Measurements from ENCODE around the gene AQP9.
"Not testable (repeated sequence)": the region's sequence is repeated elsewhere in the genome, so short reads cannot be mapped to it uniquely, and the experiment has no call there.

AQP9 gene, protein sequence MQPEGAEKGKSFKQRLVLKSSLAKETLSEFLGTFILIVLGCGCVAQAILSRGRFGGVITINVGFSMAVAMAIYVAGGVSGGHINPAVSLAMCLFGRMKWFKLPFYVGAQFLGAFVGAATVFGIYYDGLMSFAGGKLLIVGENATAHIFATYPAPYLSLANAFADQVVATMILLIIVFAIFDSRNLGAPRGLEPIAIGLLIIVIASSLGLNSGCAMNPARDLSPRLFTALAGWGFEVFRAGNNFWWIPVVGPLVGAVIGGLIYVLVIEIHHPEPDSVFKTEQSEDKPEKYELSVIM

DNA sequence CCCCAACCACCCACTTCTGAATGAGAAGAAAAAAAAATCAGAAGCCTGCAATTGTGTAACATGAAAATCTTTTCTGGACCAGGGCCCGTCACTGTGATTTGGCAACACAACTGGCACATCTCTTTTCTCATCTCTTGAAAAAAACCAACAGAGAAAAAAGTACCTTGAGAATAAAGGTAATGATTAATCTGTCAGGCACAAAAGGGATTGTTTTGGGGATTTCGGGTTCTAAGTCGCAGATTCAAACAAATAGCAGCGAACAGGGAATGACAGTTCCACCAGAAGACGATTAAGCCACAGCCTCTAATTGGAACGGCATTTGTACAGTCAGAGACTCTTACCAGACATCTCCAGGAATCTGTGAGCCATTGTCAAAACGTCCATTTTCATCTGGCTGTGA lies at the start of gene AQP9:
Gene AQP9, plus strand, starts transcription at position 276 of the 400 bp plus-strand sequence. CDS start 185 bp downstream, outside the sequence.
- DNase-seq (ENCODE audit: low spot score) = no peak

DNA sequence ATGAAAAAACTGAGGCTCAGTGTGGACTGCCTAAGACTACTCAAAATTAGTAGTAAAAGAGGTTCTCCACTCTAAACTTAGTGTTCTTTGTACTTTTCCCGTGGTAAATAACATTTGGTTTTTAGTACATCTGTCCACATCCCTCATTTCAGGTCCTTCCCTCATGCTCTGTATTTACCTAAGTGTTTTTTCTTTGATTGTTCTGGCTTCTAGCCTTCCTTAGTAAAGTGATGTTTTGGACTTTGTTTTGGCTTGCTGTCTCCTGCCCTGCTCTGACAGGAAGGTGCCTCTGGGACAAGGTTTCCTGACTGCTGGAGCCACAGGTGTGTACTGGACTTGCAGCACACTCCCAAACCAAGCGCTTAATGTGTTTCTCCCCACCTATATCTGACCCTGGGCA lies 42.8 kb upstream of the AQP9 start:
- DNase-seq (ENCODE audit: low spot score) = no peak

GRCh38 chr15:58096529-58097084 lies 41.6 kb upstream of the AQP9 start:
- no peak for DNase-seq (ENCODE audit: low spot score)

DNA sequence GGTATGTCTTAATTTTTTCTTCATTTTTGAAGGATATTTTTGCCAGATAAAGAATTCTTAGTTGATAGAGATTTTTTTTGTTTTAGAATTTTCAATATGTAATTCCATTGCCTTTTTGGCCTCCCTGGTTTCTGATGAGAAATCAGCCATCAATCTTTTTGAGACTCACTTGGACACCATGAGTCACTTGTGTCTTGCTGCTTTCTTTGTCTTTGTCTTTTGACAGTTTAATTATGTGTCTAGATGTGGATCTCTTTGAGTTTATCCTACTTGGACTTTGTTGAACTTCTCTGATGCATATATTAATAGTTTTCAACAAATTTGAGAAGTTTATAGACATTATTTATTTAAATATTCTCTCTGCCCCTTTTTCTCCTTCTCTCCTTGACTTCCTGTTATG lies 34.7 kb upstream of the AQP9 start:
- DNase-seq (ENCODE audit: low spot score) = no peak

- no peak for DNase-seq (ENCODE audit: low spot score)
These were observed 30.1 kb upstream of the AQP9 start for GRCh38 chr15:58108117-58108516.

GRCh38 chr15:58109419-58109818 lies 28.8 kb upstream of the AQP9 start:
- no peak for DNase-seq (ENCODE audit: low spot score)

GRCh38 chr15:58110999-58111717 lies 27.0 kb upstream of the AQP9 start:
- no peak for DNase-seq (ENCODE audit: low spot score)

GRCh38 chr15:58111718-58112104 lies 26.5 kb upstream of the AQP9 start:
- no peak for DNase-seq (ENCODE audit: low spot score)

GRCh38 chr15:58113358-58113757 lies 24.8 kb upstream of the AQP9 start:
- not testable (repeated sequence) for DNase-seq (ENCODE audit: low spot score)

DNA sequence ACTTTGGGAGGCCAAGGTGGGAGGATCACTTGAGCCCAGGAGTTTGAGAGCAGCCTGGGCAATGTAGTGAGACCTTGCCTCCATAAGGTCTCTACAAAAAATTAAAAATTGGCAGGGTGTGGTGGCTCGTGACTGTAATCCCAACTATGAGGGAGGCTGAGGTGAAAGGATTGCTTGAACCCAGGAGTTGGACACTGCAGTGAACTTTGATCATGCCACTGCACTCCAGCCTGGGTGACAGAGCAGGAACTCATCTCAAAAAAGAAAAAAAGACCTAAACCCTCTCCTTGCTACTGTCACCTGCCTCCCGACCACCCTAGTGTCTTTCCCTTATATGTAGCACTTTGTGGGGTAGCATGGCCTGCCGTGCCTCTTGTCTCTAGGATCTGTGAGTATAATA lies 23.8 kb upstream of the AQP9 start:
- DNase-seq (ENCODE audit: low spot score) = no peak

DNA sequence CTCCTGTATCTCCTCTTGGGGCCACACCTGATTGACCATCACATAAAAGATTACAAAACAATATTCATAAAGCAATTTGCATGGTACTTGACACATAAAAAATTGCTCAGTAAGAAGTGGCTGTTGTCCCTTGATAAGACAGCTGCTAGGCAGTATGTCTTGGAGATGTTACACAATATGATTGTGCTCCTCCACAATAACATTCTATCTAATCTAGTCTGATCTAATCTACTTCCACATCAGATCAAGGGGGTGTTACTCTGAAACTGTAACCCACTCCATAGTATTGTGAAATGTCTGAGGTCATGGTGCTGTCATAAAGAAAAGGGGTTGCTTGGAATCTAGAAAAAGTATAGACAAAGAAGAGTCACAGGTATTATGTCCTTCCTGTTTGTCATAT lies 23.4 kb upstream of the AQP9 start:
- no peak for DNase-seq (ENCODE audit: low spot score)

DNA sequence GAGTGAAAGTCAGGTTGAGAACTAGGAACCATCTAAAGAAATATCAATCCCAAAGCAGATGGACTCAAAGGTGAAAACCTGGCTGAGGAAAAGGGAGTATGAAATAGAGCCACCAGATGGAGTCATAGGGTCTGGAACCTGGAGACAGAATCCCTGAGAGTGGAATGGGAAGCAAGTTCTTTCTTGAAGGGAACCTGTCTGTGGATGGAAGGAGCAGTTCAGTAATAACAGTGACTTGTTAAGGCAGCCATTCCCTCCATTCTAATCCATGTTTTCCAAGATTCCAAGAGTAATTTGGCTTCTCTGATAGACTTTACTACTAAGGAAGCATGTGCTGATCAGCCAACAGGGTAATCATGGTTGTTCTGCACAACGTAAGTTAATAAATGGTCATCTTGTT lies 22.5 kb upstream of the AQP9 start:
- no peak for DNase-seq (ENCODE audit: low spot score)

- DNase-seq (ENCODE audit: low spot score) = no peak
These were observed 20.6 kb upstream of the AQP9 start for GRCh38 chr15:58117619-58118018.

DNA sequence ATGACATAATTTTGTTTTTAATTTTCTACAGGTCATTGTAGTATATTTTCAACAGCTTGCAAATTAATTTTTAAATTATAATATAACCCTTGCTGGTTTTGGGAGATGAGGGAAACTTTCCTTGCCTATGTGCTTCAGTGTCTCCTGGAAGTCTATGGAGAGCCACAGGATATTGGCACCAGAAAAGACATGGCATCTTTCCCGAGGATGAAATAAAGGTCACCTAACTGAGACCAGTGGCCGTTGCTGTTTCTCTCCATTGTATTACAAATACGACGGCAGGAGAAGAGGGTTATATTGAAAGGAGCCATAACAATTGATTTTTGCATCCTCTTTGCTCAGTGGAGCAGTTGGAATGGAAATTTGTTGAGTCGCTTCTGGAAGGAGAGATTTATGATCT lies 19.9 kb upstream of the AQP9 start:
- no peak for DNase-seq (ENCODE audit: low spot score)

DNA sequence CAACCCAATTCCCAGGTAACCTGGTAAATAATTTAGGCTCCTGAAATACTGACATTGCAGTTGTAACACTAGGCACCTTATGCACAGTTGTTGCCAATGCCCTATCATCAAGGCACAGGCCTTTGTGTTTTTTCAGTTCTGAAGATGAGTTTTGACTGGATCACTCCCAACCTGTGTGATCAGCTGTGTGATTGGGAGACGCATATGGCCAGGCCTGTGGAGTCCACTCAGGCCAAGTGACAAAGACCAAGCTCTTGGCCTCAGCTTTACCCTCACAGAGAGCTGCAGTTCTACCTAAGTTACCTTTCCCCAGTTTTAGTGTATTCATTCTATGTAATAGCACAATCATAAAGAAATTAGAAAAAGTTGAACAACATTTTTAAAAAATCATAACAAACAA lies 19.2 kb upstream of the AQP9 start:
- no peak for DNase-seq (ENCODE audit: low spot score)

- no peak for DNase-seq (ENCODE audit: low spot score)
These were observed 13.6 kb upstream of the AQP9 start for GRCh38 chr15:58124585-58124984.

- DNase-seq (ENCODE audit: low spot score) = no peak
These were observed 12.8 kb upstream of the AQP9 start for GRCh38 chr15:58125333-58125732.

DNA sequence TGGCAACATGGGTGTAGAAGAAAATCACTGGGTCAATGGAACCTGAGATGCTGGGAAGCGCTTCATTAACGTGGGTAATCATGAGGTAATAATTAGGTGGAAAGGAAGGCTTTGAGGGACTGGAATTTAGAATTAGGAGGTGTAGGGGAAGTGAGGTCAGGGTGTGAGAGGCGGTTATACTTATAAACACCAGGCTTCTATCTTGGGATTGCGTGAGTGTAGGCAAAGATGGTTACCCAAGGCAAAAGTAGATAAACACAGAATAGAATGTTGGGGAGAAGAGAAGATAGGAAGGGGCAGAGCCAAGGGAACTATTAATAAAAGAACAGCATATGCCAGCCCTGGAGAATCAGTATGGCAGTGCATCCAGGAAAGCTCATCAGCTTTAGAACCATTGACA lies 3.3 kb upstream of the AQP9 start:
- DNase-seq (ENCODE audit: low spot score) = no peak

DNA sequence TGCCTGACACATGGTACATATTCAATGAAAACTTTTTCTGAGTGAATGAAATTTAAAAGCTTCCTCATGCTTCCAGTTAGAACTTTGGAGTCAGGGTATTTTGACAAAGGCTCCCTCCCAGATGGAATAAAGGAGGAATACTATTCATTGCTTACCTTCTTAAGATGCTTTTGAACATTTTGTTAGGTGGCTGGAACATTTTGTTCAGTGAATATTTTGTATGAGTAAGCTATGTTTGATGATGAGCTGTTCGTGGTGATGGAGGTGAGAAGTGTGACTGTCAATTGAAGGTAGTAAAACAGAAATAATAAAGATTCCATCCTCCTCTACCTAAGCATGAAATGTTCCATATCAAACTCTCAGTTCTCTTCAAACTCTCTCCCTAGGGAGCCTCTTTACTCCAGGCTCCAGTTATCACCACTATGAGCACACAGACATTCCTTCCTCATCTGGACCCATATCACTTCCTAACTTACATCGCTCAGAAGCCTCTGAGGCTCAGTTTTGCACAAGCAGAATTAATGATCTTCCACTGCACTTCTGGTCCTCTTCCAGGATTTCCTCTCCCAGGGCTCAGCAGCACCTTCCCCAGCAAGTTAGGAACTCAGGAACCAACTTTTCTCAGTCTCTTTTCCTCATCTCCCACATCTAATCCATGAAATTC lies 2.5 kb upstream of the AQP9 start:
- no peak for DNase-seq (ENCODE audit: low spot score)

DNA sequence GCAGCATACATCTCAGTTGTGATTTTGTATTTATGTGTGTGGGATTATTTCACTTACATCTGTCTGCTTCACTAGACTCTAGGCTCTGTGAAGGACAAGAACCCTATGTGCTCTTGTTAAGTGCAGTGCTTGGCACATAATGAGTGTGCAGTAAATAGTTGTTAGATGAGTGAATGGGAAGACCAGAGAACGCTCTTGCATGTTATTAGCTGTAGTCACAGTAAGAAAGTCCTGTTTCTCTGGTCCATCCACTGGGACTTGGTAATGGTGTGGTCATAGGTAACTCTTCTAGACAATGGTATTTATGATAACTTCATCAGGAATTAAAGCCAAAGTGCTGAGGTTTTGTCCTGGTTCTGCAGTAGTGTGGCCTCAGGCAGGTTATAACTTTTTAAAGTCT lies 1.4 kb upstream of the AQP9 start:
- DNase-seq (ENCODE audit: low spot score) = no peak

- DNase-seq (ENCODE audit: low spot score) = no peak
These were observed 495 bp upstream of the AQP9 start for GRCh38 chr15:58137686-58138085.

- DNase-seq (ENCODE audit: low spot score) = no peak
These were observed 1.3 kb downstream of the AQP9 start for GRCh38 chr15:58139276-58139988.
